A549 (cell line): ENCODE data around the gene TOPORS. TPM values are rescaled to one million over a fixed set of nuclear protein-coding genes. Genes with fewer than 3 reads are reported as not detected.

Experiments used
- ATAC-seq, 2 experiments: fragments of 200-7000 bp in 1 of 2; fragments of >200 bp in 1 of 2; cut with Nextera tagmentation in 1 of 2; cut with Tn5 transposase in 1 of 2; 3 replicates each; pipeline versions ENCODE4 v1.8.0 to v1.9.1; 2018 to 2020; ENCODE audit warnings: mild to moderate bottlenecking in 1 of 2, moderate library complexity in 1 of 2
- CTCF ChIA-PET: fragments of 300-600 bp; sonication (Branson Sonifier 250); formaldehyde crosslinking; extraction: SDS; loops from one replicate; lab custom pipeline; 2021; ENCODE audit warnings: antibody characterized with exemption, inconsistent platforms; lab: Yijun Ruan, JAX
- POLR2A ChIA-PET: fragments of 350-600 bp; formaldehyde crosslinking; extraction: SDS; loops from one replicate; lab custom pipeline; 2021; ENCODE audit warnings: antibody characterized with exemption, inconsistent platforms; lab: Yijun Ruan, JAX
- DNase-seq, 2 experiments: peaks; one replicate each; pipeline versions ENCODE4 v3.0.0 to v3.0.0-alpha.2; 2011 to 2016; ENCODE audit warnings: low read depth in 1 of 2, low spot score in 1 of 2
- FAIRE-seq: peaks from 2 replicates; lab custom pipeline; 2011; peaks lifted over from hg19 to GRCh38; lab: Jason Lieb, UNC
- H3K27ac ChIP-seq, 2 experiments: fragments of >200 bp; sonication (Bioruptor Twin); formaldehyde crosslinking; 3 replicates each; pipeline ENCODE4 v1.5.1; 2016 to 2017
- H3K4me1 ChIP-seq: fragments of >200 bp; sonication (Bioruptor Twin); formaldehyde crosslinking; 3 replicates; pipeline ENCODE4 v1.6.1; 2016
- H3K4me2 ChIP-seq: fragments of >200 bp; sonication (Bioruptor Twin); formaldehyde crosslinking; 3 replicates; pipeline ENCODE4 v1.6.1; 2016
- H3K4me3 ChIP-seq: fragments of >200 bp; sonication (Bioruptor Twin); formaldehyde crosslinking; 3 replicates; pipeline ENCODE4 v1.5.1; 2016
- H3K9me3 ChIP-seq: fragments of >200 bp; sonication (Bioruptor Twin); formaldehyde crosslinking; 3 replicates; pipeline ENCODE4 v1.6.1; 2016
- CBX2 ChIP-seq: fragments of 200-600 bp; sonication (generic); IDR thresholded peaks from 2 replicates; pipeline ENCODE4 v1.6.1; 2016; ENCODE audit warnings: low read depth, mild to moderate bottlenecking, borderline replicate concordance
- EHMT2 ChIP-seq: fragments of 200-600 bp; sonication (generic); IDR thresholded peaks from 2 replicates; pipeline ENCODE4 v1.6.1; 2016; ENCODE audit warnings: antibody characterized with exemption, low read depth, mild to moderate bottlenecking, moderate library complexity
- FOSB ChIP-seq: fragments of 250-450 bp; sonication (Bioruptor Pico); IDR thresholded peaks from 2 replicates; pipeline ENCODE4 v1.5.0; 2020; ENCODE audit warnings: mild to moderate bottlenecking, moderate library complexity
- FOSL2 ChIP-seq, 2 experiments: fragments of 450-650 bp in 1 of 2; fragments of >200 bp in 1 of 2; sonication (Bioruptor Twin) in 1 of 2; formaldehyde crosslinking; IDR thresholded peaks; 2 replicates each; pipeline versions ENCODE4 v1.5.0 to v1.6.1; 2016 to 2020; ENCODE audit warnings: mild to moderate bottlenecking in 1 of 2, moderate library complexity in 1 of 2
- HOXA7 ChIP-seq: fragments of 250-450 bp; sonication (Bioruptor Pico); IDR thresholded peaks from 2 replicates; pipeline ENCODE4 v1.5.0; 2020; ENCODE audit warnings: mild to moderate bottlenecking, moderate library complexity
- HOXB13 ChIP-seq: fragments of 250-450 bp; sonication (Bioruptor Pico); IDR thresholded peaks from 2 replicates; pipeline ENCODE4 v1.5.0; 2020; ENCODE audit warnings: low read depth, mild to moderate bottlenecking, moderate library complexity
- JUNB ChIP-seq: fragments of >200 bp; sonication (Bioruptor Twin); formaldehyde crosslinking; IDR thresholded peaks from 2 replicates; pipeline ENCODE4 v1.6.1; 2016
- MYC ChIP-seq: IDR thresholded peaks from 2 replicates; pipeline ENCODE4 v1.6.1; 2012; ENCODE audit warnings: mild to moderate bottlenecking, inconsistent platforms, low read length, improper control_type of control experiment, borderline replicate concordance
- NFE2L2 ChIP-seq: fragments of 150-350 bp; conservative IDR thresholded peaks from 2 replicates; pipeline ENCODE4 v1.6.1; 2014; ENCODE audit warnings: low read length
- PHF8 ChIP-seq: fragments of 200-600 bp; sonication (generic); IDR thresholded peaks from 2 replicates; pipeline ENCODE4 v1.6.1; 2016; ENCODE audit warnings: low read depth, mild to moderate bottlenecking, antibody characterized with exemption, moderate library complexity, borderline replicate concordance
- POLR2A ChIP-seq: IDR thresholded peaks from 2 replicates; pipeline ENCODE4 v1.6.1; 2012; ENCODE audit warnings: mild to moderate bottlenecking, low read length
- RARB ChIP-seq: fragments of 250-450 bp; sonication (Bioruptor Pico); IDR thresholded peaks from 2 replicates; pipeline ENCODE4 v1.8.0; 2021; ENCODE audit warnings: mild to moderate bottlenecking, moderate library complexity
- RFX5 ChIP-seq: fragments of 450-650 bp; IDR thresholded peaks from 2 replicates; pipeline ENCODE4 v1.7.1; 2014; ENCODE audit warnings: antibody characterized with exemption, mild to moderate bottlenecking, moderate library complexity
- SREBF2 ChIP-seq: fragments of 450-650 bp; IDR thresholded peaks from 2 replicates; pipeline ENCODE4 v1.6.1; 2014; ENCODE audit warnings: mild to moderate bottlenecking, moderate library complexity
- TFCP2L1 ChIP-seq: fragments of 250-450 bp; sonication (Bioruptor Pico); IDR thresholded peaks from 2 replicates; pipeline ENCODE4 v1.5.0; 2021; ENCODE audit warnings: mild to moderate bottlenecking
- TP53 ChIP-seq: fragments of 250-450 bp; sonication (Bioruptor Pico); IDR thresholded peaks from 2 replicates; pipeline ENCODE4 v1.5.0; 2021; ENCODE audit warnings: mild to moderate bottlenecking, moderate library complexity
- ZSCAN20 ChIP-seq: fragments of 250-450 bp; sonication (Bioruptor Pico); IDR thresholded peaks from 2 replicates; pipeline ENCODE4 v1.8.0; 2022; ENCODE audit warnings: mild to moderate bottlenecking, moderate library complexity
- WGBS: methylation state at CpG from one replicate; pipeline ENCODE4 v1.1.6; 2017; ENCODE audit errors: missing lambda C conversion rate; 5-methylcytosine and 5-hydroxymethylcytosine counted together
- polyA plus RNA-seq, 4 experiments: library from polyadenylated mRNA; depleted of rRNA in 3 of 4; stranded (reverse); fragments of >200 nt; fragmentation: RNase III in 1 of 4; extraction: RNeasy Plus Mini Kit Qiagen cat#74134 plus additional on column Dnase treatment in 1 of 4; gene quantifications; 2 replicates in 3 of 4; 3 replicates in 1 of 4; pipeline ENCODE4 v1.2.3, GENCODE V29; 2011 to 2017
- TF ChIP-seq, protein P1 (sequence below): IDR thresholded peaks from 2 replicates; pipeline ENCODE4 v1.6.1; 2012
- TF ChIP-seq, protein P2 (sequence below): fragments of 450-650 bp; IDR thresholded peaks from 2 replicates; pipeline ENCODE4 v1.6.1; 2014; ENCODE audit warnings: antibody characterized with exemption
- TF ChIP-seq, protein P3 (sequence below): fragments of >200 bp; sonication (Bioruptor Twin); formaldehyde crosslinking; IDR thresholded peaks from 3 replicates; pipeline ENCODE4 v1.5.1; 2016

The TOPORS gene
- polyA plus RNA-seq, 2 of the 4 experiments (the other 2 are of a cell fraction) = 18.2 to 22.2 TPM

DNA sequence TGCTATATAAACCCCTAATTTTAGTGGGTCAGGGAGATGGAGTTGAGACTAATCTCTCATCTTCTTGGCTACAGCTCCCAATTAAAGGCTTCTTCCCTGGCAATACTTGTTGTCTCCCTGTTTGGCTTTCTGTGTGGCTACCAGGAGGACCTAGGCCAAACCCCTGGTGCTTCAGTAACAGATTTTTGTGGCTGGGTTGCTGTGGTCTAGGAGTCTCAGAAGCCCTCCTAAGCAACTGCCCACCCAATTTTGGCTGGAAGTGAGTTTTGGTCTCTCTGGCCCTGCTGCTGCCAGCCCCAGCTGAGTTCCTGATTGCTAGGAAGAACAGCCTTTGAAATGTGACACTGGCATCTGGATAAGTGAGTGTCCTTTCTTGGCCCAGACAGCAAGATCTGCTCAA, 36.1 kb downstream of the TOPORS start:
- FAIRE-seq = no peak
- ChIA-PET CTCF (interaction anchor here (1.3 kb wide), 1 partner anchor 137 kb away, joined by 6 read pairs; no protein-coding TSS in a partner anchor), POLR2A (no interaction called here)
- TF ChIP-seq NFE2L2 = no peak
- TF ChIP-seq, protein P1, sequence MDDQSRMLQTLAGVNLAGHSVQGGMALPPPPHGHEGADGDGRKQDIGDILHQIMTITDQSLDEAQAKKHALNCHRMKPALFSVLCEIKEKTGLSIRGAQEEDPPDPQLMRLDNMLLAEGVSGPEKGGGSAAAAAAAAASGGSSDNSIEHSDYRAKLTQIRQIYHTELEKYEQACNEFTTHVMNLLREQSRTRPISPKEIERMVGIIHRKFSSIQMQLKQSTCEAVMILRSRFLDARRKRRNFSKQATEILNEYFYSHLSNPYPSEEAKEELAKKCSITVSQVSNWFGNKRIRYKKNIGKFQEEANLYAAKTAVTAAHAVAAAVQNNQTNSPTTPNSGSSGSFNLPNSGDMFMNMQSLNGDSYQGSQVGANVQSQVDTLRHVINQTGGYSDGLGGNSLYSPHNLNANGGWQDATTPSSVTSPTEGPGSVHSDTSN = no peak
- no peak for TF ChIP-seq RARB (CRISPR knock-in tag)
- no peak for TF ChIP-seq HOXB13 (CRISPR knock-in tag)
- no peak for TF ChIP-seq JUNB
- TF ChIP-seq ZSCAN20 (CRISPR knock-in tag) = no peak
- DNase-seq = no peak
- H3K4me3 ChIP-seq = no peak overlapping the region
- no peak for ATAC-seq
- H3K4me2 ChIP-seq = no peak overlapping the region
- H3K9me3 ChIP-seq = peaks cover 12% of the 10 kb centered on the region; the same call in 1 of the 3 replicates
- no peak overlapping the region for H3K27ac ChIP-seq
- no peaks in the 10 kb centered on the region for H3K4me1 ChIP-seq

DNA sequence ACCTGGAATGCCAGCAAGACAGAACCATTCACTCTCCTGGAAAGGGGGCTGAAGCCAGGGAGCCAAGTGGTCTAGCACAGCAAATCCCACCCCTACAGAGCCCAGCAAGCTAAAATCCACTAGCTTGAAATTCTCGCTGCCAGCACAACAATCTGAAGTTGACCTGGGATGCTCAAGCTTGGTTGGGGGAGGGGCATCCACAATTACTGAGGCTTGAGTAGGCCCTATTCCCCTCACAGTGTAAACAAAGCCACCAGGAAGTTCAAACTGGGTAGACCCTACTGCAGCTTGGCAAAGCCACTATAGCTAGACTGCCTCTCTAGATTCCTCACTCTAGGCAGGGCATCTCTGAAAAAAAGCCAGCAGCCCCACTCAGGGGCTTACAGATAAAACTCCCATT, 43.7 kb downstream of the TOPORS start:
- FAIRE-seq = no peak
- no peak overlapping the region for H3K4me3 ChIP-seq
- H3K9me3 ChIP-seq = no peaks in the 10 kb centered on the region
- no peak for DNase-seq
- H3K4me1 ChIP-seq = no peaks in the 10 kb centered on the region
- ATAC-seq = no peak
- CTCF ChIA-PET = interaction anchor here (1.5 to 3.2 kb wide), 3 partner anchors 17 to 129 kb away, joined by 3 to 15 read pairs (median 5); partner anchors contain the start of gene RIGI
- POLR2A ChIA-PET = no interaction called here
- H3K27ac ChIP-seq = no peak overlapping the region
- WGBS = 100% methylated on average over 1 of the region's 1 CpG
- TF ChIP-seq TFCP2L1 (CRISPR knock-in tag) (no peak), SREBF2 (no peak), MYC (no peak), NFE2L2 (no peak), RFX5 (no peak), CBX2 (no peak), EHMT2 (no peak), TP53 (CRISPR knock-in tag) (no peak), POLR2A (no peak), HOXA7 (CRISPR knock-in tag) (no peak), FOSL2 (IDR thresholded peaks at IDR 0.05) (no peak), FOSL2 (CRISPR knock-in tag; IDR thresholded peaks at IDR 0.05) (no peak), FOSB (CRISPR knock-in tag) (no peak), PHF8 (no peak)
- TF ChIP-seq, protein P2, sequence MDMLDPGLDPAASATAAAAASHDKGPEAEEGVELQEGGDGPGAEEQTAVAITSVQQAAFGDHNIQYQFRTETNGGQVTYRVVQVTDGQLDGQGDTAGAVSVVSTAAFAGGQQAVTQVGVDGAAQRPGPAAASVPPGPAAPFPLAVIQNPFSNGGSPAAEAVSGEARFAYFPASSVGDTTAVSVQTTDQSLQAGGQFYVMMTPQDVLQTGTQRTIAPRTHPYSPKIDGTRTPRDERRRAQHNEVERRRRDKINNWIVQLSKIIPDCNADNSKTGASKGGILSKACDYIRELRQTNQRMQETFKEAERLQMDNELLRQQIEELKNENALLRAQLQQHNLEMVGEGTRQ = no peak
- TF ChIP-seq, protein P3, sequence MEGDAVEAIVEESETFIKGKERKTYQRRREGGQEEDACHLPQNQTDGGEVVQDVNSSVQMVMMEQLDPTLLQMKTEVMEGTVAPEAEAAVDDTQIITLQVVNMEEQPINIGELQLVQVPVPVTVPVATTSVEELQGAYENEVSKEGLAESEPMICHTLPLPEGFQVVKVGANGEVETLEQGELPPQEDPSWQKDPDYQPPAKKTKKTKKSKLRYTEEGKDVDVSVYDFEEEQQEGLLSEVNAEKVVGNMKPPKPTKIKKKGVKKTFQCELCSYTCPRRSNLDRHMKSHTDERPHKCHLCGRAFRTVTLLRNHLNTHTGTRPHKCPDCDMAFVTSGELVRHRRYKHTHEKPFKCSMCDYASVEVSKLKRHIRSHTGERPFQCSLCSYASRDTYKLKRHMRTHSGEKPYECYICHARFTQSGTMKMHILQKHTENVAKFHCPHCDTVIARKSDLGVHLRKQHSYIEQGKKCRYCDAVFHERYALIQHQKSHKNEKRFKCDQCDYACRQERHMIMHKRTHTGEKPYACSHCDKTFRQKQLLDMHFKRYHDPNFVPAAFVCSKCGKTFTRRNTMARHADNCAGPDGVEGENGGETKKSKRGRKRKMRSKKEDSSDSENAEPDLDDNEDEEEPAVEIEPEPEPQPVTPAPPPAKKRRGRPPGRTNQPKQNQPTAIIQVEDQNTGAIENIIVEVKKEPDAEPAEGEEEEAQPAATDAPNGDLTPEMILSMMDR = no peak
- no peak overlapping the region for H3K4me2 ChIP-seq

DNA sequence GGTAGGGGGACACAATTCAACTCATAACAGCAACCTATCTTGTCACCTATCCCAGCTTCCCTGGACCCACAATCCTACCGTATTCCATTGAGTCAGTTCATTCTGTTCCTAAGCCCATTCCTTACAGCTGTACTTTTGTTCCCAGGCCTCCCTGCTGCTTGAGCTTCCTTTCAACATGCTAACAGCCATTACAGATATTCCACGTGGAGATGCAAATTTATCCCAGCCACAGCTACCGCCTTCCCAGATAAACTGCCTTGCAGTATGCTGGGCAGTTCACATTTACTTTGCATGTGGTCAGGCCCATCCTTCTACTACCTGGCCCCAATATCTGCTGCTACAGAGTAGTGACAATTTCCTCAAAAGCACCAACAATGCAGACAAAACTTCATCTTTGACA, 49.4 kb downstream of the TOPORS start:
- peaks cover 16% of the 10 kb centered on the region; the same call in 2 of the 3 replicates for H3K4me1 ChIP-seq
- H3K4me3 ChIP-seq = no peak overlapping the region
- WGBS = 87% methylated on average over 3 of the region's 3 CpGs
- POLR2A ChIA-PET = no interaction called here
- no peak for DNase-seq
- H3K9me3 ChIP-seq = no peaks in the 10 kb centered on the region
- CTCF ChIA-PET = interaction anchor here (1.1 to 2.1 kb wide), 2 partner anchors 23 to 124 kb away, joined by 5 read pairs; partner anchors contain the start of gene RIGI
- ATAC-seq = no peak
- no peak for FAIRE-seq
- H3K27ac ChIP-seq = peak overlapping the region in 1 of 2 experiments; percentile 30; a peak in 1 of 6 replicates
- no peak for TF ChIP-seq JUNB
- no peak overlapping the region for H3K4me2 ChIP-seq
